ENCODE results near the gene RBM18.

RBM18 gene

DNA sequence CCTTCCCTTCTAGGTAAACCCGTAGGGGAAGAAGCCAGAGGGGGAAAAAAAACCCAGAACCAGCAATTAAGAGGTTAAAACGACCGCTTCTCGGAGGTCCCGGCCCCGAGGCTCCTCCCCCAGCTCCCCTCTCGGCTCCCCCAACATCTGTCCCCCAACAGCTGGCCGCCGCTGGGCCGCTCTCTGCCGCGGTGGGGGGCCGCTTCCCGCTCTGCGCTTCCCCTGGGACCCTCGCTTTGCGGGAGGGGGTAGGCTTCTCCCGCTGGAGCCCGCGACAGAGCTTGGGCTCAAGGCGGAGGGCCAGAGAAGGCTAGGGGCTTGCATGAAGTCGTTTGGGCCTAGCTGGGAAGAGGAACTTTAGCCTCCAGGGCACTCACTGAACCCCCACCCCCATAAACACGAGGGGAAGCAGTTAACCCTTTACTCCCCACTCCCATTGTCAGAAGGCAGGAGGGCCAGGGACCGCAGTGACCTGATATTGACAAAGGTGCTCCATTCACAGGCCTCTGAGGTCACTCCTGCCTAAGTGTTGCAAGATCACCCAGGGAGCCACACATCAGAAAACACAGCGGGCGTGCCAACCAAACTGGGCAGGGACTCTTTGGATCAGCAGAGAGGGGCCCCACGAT is 43.3 kb downstream of the RBM18 start:
- no peak for DNase-seq

DNA sequence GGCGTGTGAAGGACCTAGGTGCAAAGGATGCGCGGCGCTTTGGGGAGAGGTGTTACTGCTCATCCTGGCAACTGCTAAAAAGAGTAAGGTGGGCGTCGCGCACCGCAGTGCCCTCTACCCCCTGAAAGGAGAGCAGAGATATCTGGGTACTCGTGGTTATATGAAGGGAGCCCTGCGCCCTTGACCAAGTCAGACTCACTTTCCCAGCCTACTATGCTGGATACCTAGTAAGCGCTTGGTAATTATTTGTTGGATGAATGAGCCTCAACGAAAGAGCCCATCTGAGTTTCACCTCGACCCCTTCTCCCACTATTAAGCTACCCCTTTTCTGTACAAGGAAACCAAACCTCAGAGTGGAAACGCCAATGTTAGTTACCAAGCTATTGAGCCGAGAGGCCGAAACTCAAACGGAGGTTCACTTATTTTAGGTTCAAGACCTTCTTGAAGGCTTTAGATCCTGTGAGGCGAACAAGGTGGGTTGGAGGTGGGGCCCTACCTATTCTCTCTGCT is 43.9 kb downstream of the RBM18 start:
- DNase-seq = no peak

DNA sequence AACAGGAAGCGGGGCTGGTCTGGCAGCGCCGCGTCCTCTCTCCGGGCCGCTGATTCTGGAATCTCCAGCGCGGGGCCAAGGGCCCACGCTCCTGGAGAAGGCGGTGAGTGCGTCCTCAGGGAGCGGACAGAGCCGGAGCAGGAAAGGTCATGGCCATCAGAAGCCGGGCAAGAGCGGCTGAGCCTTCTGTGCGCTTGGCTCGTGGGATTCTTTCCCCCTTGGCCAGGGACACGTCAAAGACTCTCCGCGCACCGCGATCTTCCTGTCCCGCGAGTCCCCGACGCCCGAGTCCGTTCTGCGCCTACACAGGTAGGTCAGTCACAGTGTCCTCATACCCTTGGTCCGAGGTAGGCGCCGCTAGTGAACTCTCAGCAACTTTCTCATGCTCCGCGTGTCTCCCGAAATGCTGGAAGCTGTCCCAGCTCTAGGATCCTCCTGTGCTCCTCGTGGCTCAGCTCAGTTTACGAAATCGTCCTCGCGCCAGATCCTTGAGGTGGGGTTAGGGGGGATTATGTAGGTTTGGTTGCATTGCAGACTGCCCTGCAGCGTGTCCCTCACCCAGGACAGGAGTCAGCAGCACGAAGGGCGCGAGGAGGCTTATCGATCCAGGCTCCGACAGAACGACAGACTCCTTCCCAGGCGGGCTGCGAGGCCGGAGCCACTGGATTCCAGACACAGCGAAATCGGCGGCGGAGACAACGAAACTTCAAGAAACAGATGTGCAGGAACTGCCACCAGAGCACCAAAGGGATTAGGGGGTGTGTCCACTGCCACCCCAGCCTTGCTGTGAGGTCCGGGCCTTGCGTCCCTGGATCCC is 44.6 kb downstream of the RBM18 start:
- no peak for DNase-seq

DNA sequence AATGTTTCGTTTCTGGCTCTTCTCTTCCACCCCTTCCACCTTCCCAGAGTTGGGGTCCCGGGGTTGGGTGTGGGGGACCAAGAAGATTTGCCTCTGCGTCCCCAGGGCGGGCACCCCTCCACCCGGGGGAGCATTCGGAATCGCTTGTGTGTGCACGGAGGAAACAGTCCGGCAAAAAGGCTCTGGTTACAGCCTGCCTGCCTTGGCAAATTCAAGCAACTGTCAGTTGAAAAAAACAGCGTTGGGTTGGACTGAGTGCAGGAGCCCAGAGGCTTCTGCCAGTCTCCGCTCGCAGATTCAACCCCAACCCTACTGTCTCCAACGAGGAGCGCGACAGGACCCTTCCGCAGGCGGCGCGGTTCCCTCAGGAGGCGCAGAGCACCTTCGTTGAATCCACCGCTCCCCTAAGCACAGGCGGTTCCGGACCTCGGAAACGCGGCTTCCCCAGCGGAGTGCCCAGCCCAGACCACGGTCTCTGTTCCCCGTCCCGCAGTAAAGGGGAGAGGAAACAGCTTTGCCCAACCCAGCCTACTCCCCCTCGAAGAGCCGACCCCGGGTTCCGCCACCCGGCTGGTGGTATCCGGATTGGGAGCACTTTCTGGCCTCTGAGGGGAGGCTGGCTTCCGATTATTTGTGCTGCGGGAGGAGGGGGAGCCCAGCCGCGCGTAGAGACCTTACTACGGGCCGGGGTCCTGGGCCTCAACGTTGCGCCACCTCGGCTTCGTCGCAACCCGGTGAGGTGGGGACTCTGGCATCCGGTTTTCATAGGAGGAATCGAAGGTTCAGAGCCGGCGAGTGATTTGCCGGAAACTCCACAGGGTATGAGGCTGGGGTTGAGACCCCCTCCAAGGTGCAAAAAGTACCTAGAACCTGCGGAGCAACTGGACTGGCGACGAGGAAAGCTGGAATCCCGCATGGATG is 45.4 kb downstream of the RBM18 start:
- DNase-seq = no peak

DNA sequence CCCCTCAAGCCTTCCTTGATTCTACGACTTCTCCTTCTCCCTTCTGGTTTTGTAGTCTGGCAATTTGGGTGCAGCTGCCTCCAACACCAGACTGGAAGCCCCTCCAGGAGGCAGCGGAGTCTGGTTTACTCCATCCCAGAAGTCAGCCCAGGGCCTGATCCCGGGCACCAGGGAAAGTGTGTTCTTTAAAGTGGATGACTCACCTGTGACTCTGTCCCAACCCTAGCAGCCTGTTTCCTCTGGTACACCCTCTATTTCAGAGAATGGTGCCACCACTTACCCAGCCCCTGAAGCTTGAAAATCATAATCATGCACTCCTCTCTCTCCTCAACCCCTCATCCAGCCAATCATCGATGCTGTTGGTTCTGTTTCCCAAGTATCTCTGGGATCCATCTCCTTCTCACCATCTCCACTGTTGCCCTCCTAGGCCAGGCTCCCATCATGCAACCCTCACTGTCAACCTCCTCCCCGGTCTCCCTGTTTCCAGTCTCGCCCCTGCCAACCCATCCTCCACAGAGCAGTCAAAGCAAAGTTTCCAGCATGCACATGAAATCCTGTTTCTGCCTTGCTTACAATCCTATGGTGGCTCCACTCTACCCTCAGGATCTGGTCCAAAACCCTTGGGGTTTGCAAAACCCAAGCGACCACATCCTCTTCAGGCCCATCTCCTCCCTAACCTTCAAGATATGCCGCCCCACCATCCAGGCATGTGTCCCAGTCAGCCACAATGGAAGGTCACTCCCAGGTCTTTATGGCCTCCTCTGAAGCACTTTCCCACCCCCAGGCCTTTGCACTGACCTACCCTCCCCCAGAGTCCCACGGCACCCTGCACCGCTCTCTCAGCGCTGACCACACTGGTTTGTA is 46.3 kb downstream of the RBM18 start:
- DNase-seq = no peak

DNA sequence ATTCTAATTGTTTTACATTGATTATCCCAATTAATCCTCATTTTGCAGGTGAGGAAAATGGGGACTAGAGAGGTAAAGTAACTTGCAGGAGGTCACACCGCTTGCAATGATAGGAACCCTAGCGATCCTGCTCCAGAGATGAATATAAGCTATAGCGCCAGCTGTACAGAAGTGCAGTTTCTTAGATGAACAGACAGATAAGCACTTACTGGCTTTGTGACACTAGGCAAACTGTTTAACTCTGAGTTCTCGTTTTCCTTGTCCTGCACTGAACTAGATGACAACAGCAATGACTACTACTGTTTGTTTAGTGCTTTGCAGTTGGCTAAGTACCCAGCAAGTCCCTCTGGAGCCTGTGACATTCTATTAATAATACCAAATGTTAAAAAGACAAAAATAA is 47.0 kb downstream of the RBM18 start:
- no peak for DNase-seq

DNA sequence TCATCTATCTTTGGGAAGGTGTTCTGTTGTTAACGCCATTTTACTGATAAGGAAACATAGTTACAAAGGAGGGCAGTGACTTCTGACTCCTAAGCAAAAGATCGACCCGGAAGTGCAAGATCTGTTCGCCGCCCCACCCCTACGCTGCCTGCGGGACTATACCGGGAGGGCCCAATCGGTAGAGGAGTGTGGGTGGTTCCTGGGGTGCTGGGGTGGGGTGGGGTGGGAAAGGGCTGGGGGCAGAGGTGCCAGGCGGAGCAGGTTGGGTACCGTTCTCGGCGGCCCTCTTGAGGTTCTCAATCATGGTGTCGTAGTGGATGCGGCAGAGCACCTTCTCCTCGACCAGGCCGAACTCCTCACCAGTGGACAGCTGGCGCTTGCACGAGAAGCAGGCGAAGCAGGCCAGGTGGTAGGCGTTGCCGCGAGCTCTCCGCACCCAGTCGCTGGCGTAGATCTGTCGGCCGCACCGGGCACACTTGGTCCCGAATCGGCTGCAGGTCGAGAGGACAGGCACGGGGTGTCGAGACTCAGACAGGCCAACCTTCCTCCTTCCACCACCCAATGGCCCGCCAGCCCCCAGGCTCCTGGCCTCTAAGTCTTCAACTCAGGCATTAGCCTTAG is 47.7 kb downstream of the RBM18 start:
- no peak for DNase-seq

DNA sequence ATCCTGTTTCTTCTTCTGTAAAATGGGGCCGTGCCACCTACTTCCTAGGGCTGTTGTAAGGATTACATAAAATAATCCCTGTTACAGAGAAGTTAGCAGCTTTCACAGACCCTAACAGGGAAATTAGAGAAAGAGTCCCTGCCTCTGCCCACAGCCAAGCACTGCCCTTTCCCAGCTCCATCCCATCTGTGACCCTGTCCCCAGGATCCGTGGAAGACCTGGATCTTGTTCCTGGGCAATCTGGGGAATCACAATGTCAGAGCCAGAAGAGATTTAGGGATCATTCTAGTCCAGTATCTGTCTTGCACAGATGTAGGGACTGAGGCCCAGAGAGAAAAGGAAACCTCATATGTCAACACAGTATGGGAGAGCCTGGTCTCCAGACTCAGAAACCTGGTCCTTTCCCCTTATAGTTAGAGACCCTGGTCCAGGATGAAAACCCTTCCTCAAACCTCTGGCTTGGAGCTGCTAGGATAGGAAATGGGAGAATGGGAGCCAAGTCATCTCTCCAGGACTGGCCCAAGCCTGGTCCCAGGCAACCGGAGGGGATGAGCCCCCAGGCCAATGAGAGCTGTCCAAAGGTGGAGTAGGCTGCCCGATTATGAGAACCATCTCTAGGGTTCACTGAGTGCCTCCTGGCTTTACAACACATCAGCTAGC is 48.4 kb downstream of the RBM18 start:
- no peak for DNase-seq

DNA sequence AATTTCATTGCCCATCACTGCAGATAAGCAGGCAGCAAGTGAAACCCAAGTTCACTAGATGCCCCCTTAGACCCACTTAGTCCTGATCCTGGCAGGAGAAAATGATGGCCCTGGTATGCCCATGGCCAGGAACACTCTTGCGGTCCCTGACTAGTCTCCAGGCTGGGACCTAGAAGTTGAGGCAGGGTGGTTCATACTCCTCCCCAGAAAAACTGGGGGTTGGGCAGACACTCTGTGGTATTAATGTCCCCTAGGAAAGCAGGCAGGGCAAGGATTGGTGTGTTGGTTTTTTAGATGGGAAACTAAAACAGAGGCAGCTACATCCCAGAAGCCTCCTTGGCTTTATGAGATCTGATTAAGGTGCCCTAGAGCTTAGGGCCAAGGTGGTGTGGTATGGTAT is 49.0 kb downstream of the RBM18 start:
- no peak for DNase-seq

DNA sequence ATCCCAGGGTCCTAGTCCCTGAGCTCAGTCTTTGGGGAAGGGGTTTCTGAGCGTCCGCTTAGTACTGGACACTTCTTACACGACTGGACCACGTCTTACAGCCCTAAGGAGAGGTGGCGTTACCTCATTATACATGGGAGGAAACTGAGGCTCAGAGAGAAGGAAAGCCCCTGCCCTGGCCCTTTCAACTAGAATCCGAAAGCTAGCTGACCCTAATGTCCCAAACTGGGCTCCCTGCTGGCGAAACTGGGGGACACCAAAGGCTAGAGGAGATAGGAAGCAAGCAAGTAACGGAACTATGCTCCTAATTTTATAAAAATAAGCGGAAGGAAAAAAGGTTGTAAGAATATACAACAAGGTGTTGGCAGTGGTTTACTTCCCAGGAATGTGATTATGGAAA is 50.1 kb downstream of the RBM18 start:
- DNase-seq = no peak

DNA sequence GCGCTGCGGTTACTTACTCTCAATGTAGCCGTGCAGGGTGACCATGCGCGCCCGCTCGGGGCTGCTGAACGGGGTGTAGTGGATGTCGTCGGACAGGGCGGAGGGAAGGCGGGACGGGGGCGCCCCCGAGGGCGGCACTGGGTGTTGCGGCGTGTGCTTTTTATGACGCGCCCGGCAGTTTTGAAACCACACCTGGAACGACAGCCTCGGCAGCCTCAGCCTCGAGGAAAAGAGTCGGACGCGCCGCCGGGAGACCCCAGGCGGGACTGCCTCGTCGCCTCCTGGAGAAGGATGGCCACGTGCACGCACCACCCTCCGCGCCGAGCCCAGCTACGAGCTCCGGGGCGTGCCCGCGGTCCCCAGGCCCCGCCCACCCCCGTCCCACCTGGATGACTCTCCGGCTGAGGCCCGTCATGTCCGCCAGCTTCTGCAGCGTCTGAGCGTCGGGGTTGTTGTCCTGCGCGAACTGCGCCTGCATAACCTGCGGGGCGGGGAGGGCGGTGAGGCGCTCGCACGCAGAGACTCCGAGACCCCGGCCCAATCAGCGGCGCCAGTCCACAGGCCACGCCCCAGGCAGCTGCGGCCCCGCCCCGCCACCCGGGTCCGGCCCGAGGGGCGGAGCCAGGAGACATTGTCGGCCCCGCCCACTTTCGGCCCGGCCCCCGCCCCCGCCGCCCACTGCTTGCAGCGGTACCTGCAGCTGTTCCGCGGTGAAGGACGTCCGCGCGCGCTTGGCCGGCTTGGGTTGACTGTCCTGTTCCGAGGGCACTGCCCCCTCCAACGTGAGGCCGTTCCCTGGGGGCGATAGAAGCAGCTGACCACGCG is 50.8 kb downstream of the RBM18 start:
- DNase-seq = peak; percentile 50 to 68

DNA sequence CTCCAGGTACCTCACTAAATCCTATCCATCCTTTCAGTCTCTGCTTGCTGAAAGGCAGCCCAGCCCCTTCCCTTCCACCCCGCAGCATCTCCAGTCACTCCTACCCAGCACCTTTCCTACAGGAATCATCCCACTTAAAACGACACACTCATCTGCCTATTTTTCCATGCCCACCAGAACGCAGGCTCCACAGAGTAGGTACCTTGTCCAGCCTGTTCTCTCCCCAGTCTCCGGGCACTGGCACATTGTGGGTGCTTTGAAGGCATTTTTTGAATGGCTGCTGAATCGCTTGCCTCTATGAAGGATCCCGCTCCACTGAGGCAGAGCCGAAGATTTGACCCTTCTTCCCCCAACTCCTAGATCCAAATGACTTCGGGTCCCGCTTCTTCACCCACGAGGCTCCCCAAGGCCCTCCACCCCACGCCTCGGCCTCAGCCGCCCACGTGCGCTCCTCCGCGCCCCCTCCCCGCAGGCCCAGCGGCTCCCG is 51.5 kb downstream of the RBM18 start:
- DNase-seq = no peak

DNA sequence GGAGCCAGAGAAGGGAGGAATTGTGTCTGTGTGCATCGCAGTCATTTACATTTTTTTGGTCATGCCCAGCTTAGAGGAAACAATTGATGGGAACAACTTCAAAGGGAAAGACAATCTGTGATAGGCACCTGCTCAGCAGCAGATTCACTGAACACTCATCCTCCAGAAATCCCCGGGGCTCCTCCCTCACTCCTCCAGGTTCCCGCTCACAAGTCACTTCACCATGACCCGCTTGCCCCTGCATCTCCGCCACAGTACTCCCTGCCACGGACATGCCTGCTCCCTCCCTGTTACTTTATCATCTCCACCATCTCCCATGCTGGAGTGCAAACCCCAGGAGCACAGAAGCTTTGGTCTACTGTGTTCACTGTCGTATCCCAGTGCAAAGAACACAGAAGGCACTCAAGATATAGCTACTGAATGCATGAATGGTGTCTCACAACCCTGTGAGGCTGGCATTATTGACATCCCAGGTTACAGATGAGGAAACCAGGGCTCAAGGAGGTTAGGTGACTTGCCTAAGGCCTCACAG is 52.1 kb downstream of the RBM18 start:
- no peak for DNase-seq

DNA sequence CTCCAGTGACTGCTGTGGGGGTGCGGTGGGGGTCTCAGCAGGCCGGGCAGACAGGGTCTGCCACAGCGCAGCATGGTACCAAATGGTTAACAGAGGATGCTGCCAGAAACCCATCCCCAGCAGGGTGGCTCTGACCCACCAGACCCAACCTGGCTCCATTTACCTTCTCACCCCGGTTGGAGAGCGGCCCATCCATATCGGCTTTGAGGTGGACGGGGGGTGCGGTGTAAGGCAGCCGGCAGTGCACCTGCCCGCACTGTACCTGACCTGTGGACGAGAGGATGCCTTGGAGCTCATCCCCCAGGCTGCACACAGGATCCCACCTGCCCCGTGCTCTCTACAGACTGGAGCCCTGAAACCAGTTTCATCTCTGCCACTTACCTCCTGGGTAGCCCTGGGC is 55.2 kb downstream of the RBM18 start:
- DNase-seq = no peak

DNA sequence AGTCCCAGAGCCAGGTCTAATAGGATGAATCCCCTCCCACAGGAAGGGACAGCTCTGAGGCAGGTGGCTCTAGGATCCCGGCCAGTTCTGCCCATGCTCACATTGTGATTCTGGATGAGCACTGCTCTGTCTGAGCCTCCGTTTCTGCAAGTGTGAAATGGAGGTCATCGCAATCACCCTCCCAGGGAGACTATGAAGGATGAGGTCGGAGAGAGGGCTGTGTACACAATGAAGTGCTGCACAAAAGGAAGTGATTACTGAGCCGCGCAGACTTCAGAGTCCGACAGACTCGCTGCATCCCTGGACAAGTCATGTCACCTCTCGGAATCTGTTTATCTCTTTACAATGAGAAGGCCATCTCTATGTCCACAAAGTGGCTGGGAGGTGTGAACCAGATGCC is 57.5 kb downstream of the RBM18 start:
- no peak for DNase-seq

DNA sequence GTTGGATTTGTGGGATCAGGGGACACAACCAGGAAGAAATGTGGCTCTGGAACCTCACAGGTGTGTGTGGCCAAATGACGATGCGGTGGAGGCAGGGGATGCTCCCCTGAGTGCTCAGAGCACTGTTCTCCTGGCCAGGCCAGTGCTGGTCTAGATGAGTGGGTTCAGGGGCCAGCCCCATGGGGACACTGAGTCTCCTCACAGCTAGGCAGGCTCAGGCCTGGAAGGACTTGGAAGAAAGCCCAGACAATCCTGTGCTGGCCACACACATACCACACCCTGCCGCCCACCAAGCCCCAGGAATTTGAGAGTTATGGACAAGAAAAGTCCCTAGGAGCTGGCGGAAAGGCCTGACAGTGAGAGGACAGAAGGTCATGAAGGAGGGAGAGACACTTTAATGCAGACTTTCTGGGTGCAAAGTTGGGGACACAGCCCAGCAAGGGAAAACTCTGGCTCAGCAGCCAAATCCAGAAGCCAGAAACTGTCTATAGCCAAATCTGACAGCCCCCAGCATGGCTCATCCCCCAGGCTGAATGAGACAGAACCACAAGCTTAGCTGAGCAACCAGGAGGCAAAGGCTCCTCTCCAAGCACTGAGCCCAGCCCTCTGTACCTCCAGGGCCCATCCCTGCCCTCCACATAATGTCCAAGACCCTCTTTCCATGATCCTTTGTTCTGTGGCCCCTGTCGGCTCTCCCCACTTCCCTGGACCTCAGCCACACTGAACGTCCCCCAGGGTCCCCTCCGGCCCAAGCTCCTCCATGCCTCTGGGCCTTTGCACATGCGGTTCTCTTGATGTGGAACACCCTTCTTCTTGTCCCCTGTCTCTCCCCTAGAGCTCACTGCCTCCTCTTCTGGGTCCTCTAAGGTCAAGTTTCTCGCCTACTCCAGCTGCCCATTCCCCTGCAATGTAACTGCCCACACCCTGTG is 58.3 kb downstream of the RBM18 start:
- no peak for DNase-seq

DNA sequence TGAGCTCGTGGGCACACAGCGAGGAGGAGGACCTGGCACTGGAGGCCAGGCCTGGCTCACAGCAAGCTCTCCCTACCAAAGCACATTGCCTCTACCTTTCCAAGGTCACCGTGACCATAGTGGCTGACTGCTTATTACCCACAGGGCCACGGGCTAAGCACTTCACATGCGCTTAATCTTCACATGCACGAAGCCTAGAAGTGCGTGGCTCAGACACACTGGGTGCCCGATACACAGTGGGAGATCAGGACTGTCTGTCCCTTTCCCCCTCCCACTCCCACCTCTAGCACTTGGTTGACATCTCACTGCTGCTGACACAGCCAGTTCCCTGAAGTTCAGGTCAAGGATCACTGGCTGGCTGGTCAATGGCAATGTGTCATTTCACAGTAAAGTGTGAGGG is 59.5 kb downstream of the RBM18 start:
- DNase-seq = no peak

DNA sequence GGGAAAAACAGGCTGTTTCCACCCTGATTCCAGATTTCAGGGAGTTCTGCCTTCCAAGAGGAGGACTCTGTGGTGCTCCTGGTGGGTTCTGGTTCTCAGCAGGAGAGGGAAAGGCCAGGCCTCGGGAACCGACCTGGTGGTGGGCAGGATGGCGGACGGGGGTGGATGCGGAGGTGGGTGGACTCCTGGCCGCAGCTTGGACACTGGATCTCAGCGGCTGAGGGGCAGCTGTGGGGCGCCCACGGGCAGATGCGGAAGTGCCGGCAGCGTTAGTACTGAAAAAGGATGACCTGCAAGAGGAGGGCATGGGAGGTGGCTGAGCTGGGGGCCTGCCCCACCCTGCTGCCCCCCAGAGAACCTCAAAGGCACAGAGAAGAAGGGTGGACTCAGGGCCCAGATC is 60.1 kb downstream of the RBM18 start:
- no peak for DNase-seq

DNA sequence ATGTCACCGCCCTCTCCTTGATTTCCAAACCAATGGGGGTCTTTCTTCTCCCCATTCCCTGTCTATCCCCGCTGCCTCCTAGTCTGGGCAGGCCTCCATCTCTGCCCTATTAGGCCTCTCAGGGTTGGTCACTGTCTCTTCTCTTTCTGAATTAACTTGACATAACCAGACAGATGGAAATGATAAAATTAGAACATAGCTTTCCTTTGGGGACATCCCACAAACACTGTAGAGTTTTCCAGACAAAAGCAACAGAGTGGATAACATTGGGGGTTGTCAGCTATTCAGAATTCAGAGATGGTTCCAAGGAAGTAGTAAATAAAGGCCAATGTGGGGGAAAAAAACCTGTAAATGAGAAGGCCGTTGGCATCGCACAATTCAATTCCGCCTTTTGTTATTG is 60.6 kb downstream of the RBM18 start:
- no peak for DNase-seq

Measured in stimulated activated CD4-positive, alpha-beta T cell treated with anti-CD3 and anti-CD28 coated beads, Interleukin-2, amount 100 ng/mL, for 24 hours (primary cell).